GM21825 (cell line): ENCODE measurements around the gene GCLC.
"Not testable (repeated sequence)": the region's sequence is repeated elsewhere in the genome, so short reads cannot be mapped to it uniquely, and the experiment has no call there.

ENCODE experiments used
- ATAC-seq: cut with Tn5 transposase; IDR thresholded peaks from one replicate; pipeline ENCODE4 v1.9.1; 2021; ENCODE audit warnings: mild to moderate bottlenecking, moderate library complexity; ENCODE audit not compliant: unreplicated experiment

Gene GCLC

GRCh38 chr6:53495506-53496499, 49.1 kb downstream of the GCLC start:
- no peak for ATAC-seq

GRCh38 chr6:53494076-53494475, 50.8 kb downstream of the GCLC start:
- ATAC-seq = no peak

GRCh38 chr6:53493635-53494025, 51.3 kb downstream of the GCLC start:
- no peak for ATAC-seq

GRCh38 chr6:53492860-53493634, 51.9 kb downstream of the GCLC start:
- no peak for ATAC-seq

GRCh38 chr6:53487080-53487479, 57.8 kb downstream of the GCLC start:
- no peak for ATAC-seq

- no peak for ATAC-seq
Measured at GRCh38 chr6:53486679-53487078, 58.2 kb downstream of the GCLC start.

GRCh38 chr6:53484476-53485280, 60.2 kb downstream of the GCLC start:
- ATAC-seq = no peak

GRCh38 chr6:53483423-53484353, 61.2 kb downstream of the GCLC start:
- ATAC-seq = no peak

- ATAC-seq = no peak
Measured at GRCh38 chr6:53481323-53481722, 63.6 kb downstream of the GCLC start.

- ATAC-seq = not testable (repeated sequence)
Measured at GRCh38 chr6:53480774-53481173, 64.1 kb downstream of the GCLC start.

- ATAC-seq = no peak
Measured at GRCh38 chr6:53479871-53480270, 65.0 kb downstream of the GCLC start.

GRCh38 chr6:53476964-53477363, 67.9 kb downstream of the GCLC start:
- ATAC-seq = no peak

- no peak for ATAC-seq
Measured at GRCh38 chr6:53474010-53474409, 70.9 kb downstream of the GCLC start.

- ATAC-seq = no peak
Measured at GRCh38 chr6:53469163-53469562, 75.7 kb downstream of the GCLC start.

GRCh38 chr6:53466257-53466656, 78.6 kb downstream of the GCLC start:
- no peak for ATAC-seq

GRCh38 chr6:53465732-53466131, 79.2 kb downstream of the GCLC start:
- no peak for ATAC-seq

- no peak for ATAC-seq
Measured at GRCh38 chr6:53464927-53465460, 79.9 kb downstream of the GCLC start.

- no peak for ATAC-seq
Measured at GRCh38 chr6:53464483-53464882, 80.4 kb downstream of the GCLC start.

- peak; percentile 37 for ATAC-seq
Measured at GRCh38 chr6:53461696-53462095, 83.2 kb downstream of the GCLC start.
